H7 (cell line): ENCODE data around the gene CISD2. TPM values are rescaled to one million over a fixed set of nuclear protein-coding genes. Genes with fewer than 3 reads are reported as not detected.
"Not testable (repeated sequence)": the region's sequence is repeated elsewhere in the genome, so short reads cannot be mapped to it uniquely, and the experiment has no call there.

Experiments used
- DNase-seq: peaks from one replicate; pipeline ENCODE4 v3.0.0; 2012
- H3K27me3 ChIP-seq: 2 replicates; pipeline ENCODE4 v1.6.0; 2011; ENCODE audit warnings: mild to moderate bottlenecking, low read length; ENCODE audit not compliant: control insufficient read depth, insufficient read depth
- H3K36me3 ChIP-seq: replicated peaks from 2 replicates; pipeline ENCODE4 v1.5.1; 2011; ENCODE audit warnings: low read length; ENCODE audit not compliant: control insufficient read depth, insufficient read depth
- H3K4me3 ChIP-seq: 2 replicates; pipeline ENCODE4 v1.5.1; 2011; ENCODE audit warnings: low read depth, mild to moderate bottlenecking, control low read depth, low read length, moderate library complexity; ENCODE audit not compliant: insufficient read depth
- total RNA-seq: library from RNA; depleted of rRNA; stranded (reverse); fragments of >200 nt; shearing (Covaris generic); gene quantifications from 2 replicates; pipeline ENCODE4 v1.2.3, GENCODE V29; 2014

CISD2 gene
- total RNA-seq, 1 experiment from 2014 or later, result 41.3 TPM

GRCh38 chr4:102867278-102868152 is 1.3 kb upstream of the CISD2 start:
- H3K4me3 ChIP-seq, result peak overlapping the region; percentile 78
- no peaks in the 10 kb centered on the region for H3K27me3 ChIP-seq
- H3K36me3 ChIP-seq, result no peaks in the 10 kb centered on the region
- no peak for DNase-seq

GRCh38 chr4:102868153-102868780 is 525 bp upstream of the CISD2 start:
- no peaks in the 10 kb centered on the region for H3K36me3 ChIP-seq
- no peak for DNase-seq

GRCh38 chr4:102869569-102870197 is 891 bp downstream of the CISD2 start:
- H3K4me3 ChIP-seq, result peak overlapping the region; percentile 78
- no peak for DNase-seq
- no peaks in the 10 kb centered on the region for H3K27me3 ChIP-seq
- H3K36me3 ChIP-seq, result no peaks in the 10 kb centered on the region

More at GRCh38 chr4:102868153-102868780, 525 bp upstream of the CISD2 start:
- Histone ChIP-seq H3K27me3 (no peaks in the 10 kb centered on the region), H3K4me3 (peak overlapping the region; percentile 78)

GRCh38 chr4:102871772-102872171 is 3.0 kb downstream of the CISD2 start:
- no peaks in the 10 kb centered on the region for H3K27me3 ChIP-seq
- DNase-seq, result no peak
- H3K4me3 ChIP-seq, result no peak overlapping the region
- peaks cover under 1% of the 10 kb centered on the region for H3K36me3 ChIP-seq

GRCh38 chr4:102877477-102878106 is 8.8 kb downstream of the CISD2 start:
- not testable (repeated sequence) for H3K27me3 ChIP-seq, H3K4me3 ChIP-seq, H3K36me3 ChIP-seq, DNase-seq

- H3K36me3 ChIP-seq, DNase-seq, H3K27me3 ChIP-seq, H3K4me3 ChIP-seq: not testable (repeated sequence)
These were observed 9.6 kb downstream of the CISD2 start for GRCh38 chr4:102878349-102878748.

GRCh38 chr4:102878901-102879300 is 10.1 kb downstream of the CISD2 start:
- no peak for DNase-seq

GRCh38 chr4:102881343-102881742 is 12.6 kb downstream of the CISD2 start:
- H3K36me3 ChIP-seq, result peaks cover 4% of the 10 kb centered on the region
- DNase-seq, result no peak
- H3K4me3 ChIP-seq, result no peak overlapping the region
- no peaks in the 10 kb centered on the region for H3K27me3 ChIP-seq

More at GRCh38 chr4:102878901-102879300, 10.1 kb downstream of the CISD2 start:
- Histone ChIP-seq H3K36me3 (peaks cover 4% of the 10 kb centered on the region), H3K4me3 (no peak overlapping the region), H3K27me3 (no peaks in the 10 kb centered on the region)

- H3K4me3 ChIP-seq, result no peak overlapping the region
- DNase-seq, result no peak
- no peaks in the 10 kb centered on the region for H3K36me3 ChIP-seq
- no peaks in the 10 kb centered on the region for H3K27me3 ChIP-seq
These were observed 14.5 kb downstream of the CISD2 start for GRCh38 chr4:102883278-102883677.

- not testable (repeated sequence) for H3K36me3 ChIP-seq, H3K4me3 ChIP-seq, DNase-seq, H3K27me3 ChIP-seq
These were observed 19.8 kb downstream of the CISD2 start for GRCh38 chr4:102888570-102888969.

- not testable (repeated sequence) for H3K27me3 ChIP-seq, H3K4me3 ChIP-seq, H3K36me3 ChIP-seq, DNase-seq
These were observed 21.1 kb downstream of the CISD2 start for GRCh38 chr4:102889866-102890265.

- DNase-seq, H3K4me3 ChIP-seq, H3K36me3 ChIP-seq, H3K27me3 ChIP-seq: not testable (repeated sequence)
These were observed 27.8 kb downstream of the CISD2 start for GRCh38 chr4:102896547-102896946.

- not testable (repeated sequence) for H3K4me3 ChIP-seq, H3K36me3 ChIP-seq, DNase-seq, H3K27me3 ChIP-seq
These were observed 28.8 kb downstream of the CISD2 start for GRCh38 chr4:102897610-102898009.

GRCh38 chr4:102901804-102902203 is 33.0 kb downstream of the CISD2 start:
- Histone ChIP-seq H3K4me3 (no peak overlapping the region), H3K27me3 (no peaks in the 10 kb centered on the region), H3K36me3 (no peaks in the 10 kb centered on the region)
- no peak for DNase-seq
